ENCODE measurements around the gene EGLN2. TPM values are rescaled to one million over a fixed set of nuclear protein-coding genes. Genes with fewer than 3 reads are reported as not detected.

EGLN2 gene
- polyA plus RNA-seq, 1 of the 3 experiments (the other 2 are of a cell fraction) = 43.0 TPM

DNA sequence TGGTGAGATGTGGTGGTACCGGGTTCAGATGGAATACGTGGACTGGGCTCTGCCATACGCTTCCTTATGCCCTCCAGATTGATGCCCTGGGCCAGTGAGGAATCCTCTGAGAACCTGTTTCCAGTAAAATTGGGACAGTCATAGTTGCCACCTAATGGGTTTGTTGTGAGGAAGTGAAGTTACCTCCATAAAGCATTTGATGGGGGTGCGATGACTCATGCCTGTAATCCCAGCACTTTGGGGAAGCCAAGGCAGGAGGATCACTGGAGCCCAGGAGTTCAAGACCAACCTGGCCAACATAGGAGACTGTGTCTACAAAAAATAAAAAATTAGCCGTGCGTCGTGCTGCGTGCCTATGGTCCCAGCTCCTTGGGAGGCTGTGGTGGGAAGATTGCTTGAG is 43.2 kb upstream of the EGLN2 start:
- 93% methylated on average over 8 of the region's 8 CpGs for WGBS (ENCODE audit: low lambda C conversion rate)
- no peak overlapping the region for H2AFZ ChIP-seq (ENCODE audit: low read depth)
- H3K79me2 ChIP-seq (ENCODE audit: insufficient read depth) = peaks cover 84% of the 10 kb centered on the region
- H3K27ac ChIP-seq (ENCODE audit: low read depth in 2 of 2, low read length in 1 of 2) = no peak overlapping the region
- no peak for DNase-seq
- CTCF ChIA-PET = no interaction called here
- H3K4me1 ChIP-seq (ENCODE audit: control insufficient read depth in 1 of 2, insufficient read depth in 2 of 2, low read depth in 1 of 2, low read length in 1 of 2) = peaks cover 7 to 11% of the 10 kb centered on the region in 2 experiments; a peak in 2 of 4 replicates
- no peaks in the 10 kb centered on the region for H3K9me3 ChIP-seq
- H3F3A ChIP-seq (replicated peaks; ENCODE audit: insufficient read depth) = peaks cover 7% of the 10 kb centered on the region
- H3K27me3 ChIP-seq (ENCODE audit: insufficient read depth) = no peaks in the 10 kb centered on the region
- peaks cover 42% of the 10 kb centered on the region for H4K20me1 ChIP-seq (ENCODE audit: insufficient read depth)
- POLR2A ChIA-PET = interaction anchor here (0.7 kb wide), 1 partner anchor 71 kb away, joined by 6 read pairs; no protein-coding TSS in a partner anchor
- no peak overlapping the region for H3K4me3 ChIP-seq (ENCODE audit: low read depth in 2 of 2, low read length in 1 of 2)
- H3K9ac ChIP-seq = no peak overlapping the region
- H3K4me2 ChIP-seq = 0 out of 2 replicates have a peak overlapping the region, but pooled peaks have one; percentile 10
- peaks cover 22 to 43% of the 10 kb centered on the region in 2 experiments for H3K36me3 ChIP-seq (replicated peaks in 1 of 2; ENCODE audit: control insufficient read depth in 1 of 2, insufficient read depth in 2 of 2, low read length in 1 of 2)
- TF ChIP-seq, protein P1, sequence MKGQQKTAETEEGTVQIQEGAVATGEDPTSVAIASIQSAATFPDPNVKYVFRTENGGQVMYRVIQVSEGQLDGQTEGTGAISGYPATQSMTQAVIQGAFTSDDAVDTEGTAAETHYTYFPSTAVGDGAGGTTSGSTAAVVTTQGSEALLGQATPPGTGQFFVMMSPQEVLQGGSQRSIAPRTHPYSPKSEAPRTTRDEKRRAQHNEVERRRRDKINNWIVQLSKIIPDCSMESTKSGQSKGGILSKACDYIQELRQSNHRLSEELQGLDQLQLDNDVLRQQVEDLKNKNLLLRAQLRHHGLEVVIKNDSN (IDR thresholded peaks at IDR 0.05; ENCODE audit: borderline replicate concordance, low read depth) = no peak
- TF ChIP-seq CHD2 (IDR thresholded peaks at IDR 0.05; ENCODE audit: low read length, partially characterized antibody) (no peak), SMC3 (IDR thresholded peaks at IDR 0.05; ENCODE audit: low read depth, low read length) (no peak), EZH2phosphoT487 (IDR thresholded peaks at IDR 0.05; ENCODE audit: borderline replicate concordance, low read depth) (no peak), FOXJ3 (CRISPR knock-in tag; IDR thresholded peaks at IDR 0.05) (no peak), TAF1 (IDR thresholded peaks at IDR 0.05; ENCODE audit: borderline replicate concordance, low read depth, low read length) (no peak), YY1 (IDR thresholded peaks at IDR 0.05; ENCODE audit: low read depth) (no peak), NFIC (IDR thresholded peaks at IDR 0.05; ENCODE audit: borderline replicate concordance) (no peak), RCOR1 (IDR thresholded peaks at IDR 0.05; ENCODE audit: low read length) (no peak), TCF12 (IDR thresholded peaks at IDR 0.05) (no peak), RAD21 (IDR thresholded peaks at IDR 0.05; ENCODE audit: low read length) (no peak)
- TF ChIP-seq, protein P2, sequence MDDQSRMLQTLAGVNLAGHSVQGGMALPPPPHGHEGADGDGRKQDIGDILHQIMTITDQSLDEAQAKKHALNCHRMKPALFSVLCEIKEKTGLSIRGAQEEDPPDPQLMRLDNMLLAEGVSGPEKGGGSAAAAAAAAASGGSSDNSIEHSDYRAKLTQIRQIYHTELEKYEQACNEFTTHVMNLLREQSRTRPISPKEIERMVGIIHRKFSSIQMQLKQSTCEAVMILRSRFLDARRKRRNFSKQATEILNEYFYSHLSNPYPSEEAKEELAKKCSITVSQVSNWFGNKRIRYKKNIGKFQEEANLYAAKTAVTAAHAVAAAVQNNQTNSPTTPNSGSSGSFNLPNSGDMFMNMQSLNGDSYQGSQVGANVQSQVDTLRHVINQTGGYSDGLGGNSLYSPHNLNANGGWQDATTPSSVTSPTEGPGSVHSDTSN (IDR thresholded peaks at IDR 0.05) = no peak
- TF ChIP-seq, protein P3, sequence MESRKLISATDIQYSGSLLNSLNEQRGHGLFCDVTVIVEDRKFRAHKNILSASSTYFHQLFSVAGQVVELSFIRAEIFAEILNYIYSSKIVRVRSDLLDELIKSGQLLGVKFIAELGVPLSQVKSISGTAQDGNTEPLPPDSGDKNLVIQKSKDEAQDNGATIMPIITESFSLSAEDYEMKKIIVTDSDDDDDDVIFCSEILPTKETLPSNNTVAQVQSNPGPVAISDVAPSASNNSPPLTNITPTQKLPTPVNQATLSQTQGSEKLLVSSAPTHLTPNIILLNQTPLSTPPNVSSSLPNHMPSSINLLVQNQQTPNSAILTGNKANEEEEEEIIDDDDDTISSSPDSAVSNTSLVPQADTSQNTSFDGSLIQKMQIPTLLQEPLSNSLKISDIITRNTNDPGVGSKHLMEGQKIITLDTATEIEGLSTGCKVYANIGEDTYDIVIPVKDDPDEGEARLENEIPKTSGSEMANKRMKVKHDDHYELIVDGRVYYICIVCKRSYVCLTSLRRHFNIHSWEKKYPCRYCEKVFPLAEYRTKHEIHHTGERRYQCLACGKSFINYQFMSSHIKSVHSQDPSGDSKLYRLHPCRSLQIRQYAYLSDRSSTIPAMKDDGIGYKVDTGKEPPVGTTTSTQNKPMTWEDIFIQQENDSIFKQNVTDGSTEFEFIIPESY (IDR thresholded peaks at IDR 0.05; ENCODE audit: borderline replicate concordance, low read depth) = no peak
- H3K9me2 ChIP-seq = no peaks in the 10 kb centered on the region

DNA sequence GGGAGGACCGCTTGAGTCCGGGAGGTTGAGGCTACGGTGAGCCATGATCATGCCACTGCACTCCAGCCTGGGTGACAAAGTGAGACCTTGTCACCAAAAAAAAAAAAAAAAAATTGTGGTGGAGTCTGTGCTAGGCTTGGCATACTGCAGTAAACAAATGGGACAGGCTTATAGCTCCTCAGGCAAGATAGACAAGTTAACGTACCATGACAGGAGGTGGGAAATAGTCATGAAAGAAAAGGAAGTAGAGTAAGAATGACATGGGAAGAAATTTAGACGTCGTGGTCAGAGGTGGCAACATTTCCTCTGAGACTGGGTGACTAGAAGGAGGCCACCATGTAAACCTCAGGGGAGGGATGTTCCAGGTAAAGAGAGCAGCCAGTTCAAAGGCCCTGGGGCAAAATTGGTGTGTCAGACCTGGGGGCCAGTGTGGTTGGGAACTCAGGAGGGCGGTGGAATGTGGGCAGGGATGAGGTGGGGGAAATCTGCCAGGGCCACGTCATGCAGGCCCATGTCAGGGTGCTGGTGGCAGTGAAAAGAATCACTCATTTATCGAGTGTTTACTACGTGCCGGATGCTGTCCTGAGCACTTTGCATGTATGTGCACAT is 42.4 kb upstream of the EGLN2 start:
- WGBS (ENCODE audit: low lambda C conversion rate) = 93% methylated on average over 11 of the region's 11 CpGs
- H3K36me3 ChIP-seq (replicated peaks in 1 of 2; ENCODE audit: control insufficient read depth in 1 of 2, insufficient read depth in 2 of 2, low read length in 1 of 2) = peaks cover 26 to 43% of the 10 kb centered on the region in 2 experiments
- DNase-seq = no peak
- ChIA-PET POLR2A (interaction anchor here (0.7 to 2.4 kb wide), 2 partner anchors 21 to 72 kb away, joined by 6 to 7 read pairs; partner anchors contain the start of gene RAB4B), CTCF (no interaction called here)
- peaks cover 42% of the 10 kb centered on the region for H4K20me1 ChIP-seq (ENCODE audit: insufficient read depth)
- H3K4me1 ChIP-seq (ENCODE audit: control insufficient read depth in 1 of 2, insufficient read depth in 2 of 2, low read depth in 1 of 2, low read length in 1 of 2) = peaks cover 7 to 11% of the 10 kb centered on the region in 2 experiments; a peak in 2 of 4 replicates
- no peak overlapping the region for H3K4me3 ChIP-seq (ENCODE audit: low read depth in 2 of 2, low read length in 1 of 2)
- H2AFZ ChIP-seq (ENCODE audit: low read depth) = no peak overlapping the region
- H3K27ac ChIP-seq (ENCODE audit: low read depth in 2 of 2, low read length in 1 of 2) = no peak overlapping the region
- peaks cover 83% of the 10 kb centered on the region for H3K79me2 ChIP-seq (ENCODE audit: insufficient read depth)
- no peaks in the 10 kb centered on the region for H3K27me3 ChIP-seq (ENCODE audit: insufficient read depth)
- TF ChIP-seq TEAD4 (IDR thresholded peaks at IDR 0.05; ENCODE audit: borderline replicate concordance, insufficient read depth) (no peak), MEF2A (IDR thresholded peaks at IDR 0.05; ENCODE audit: borderline replicate concordance, low read depth) (no peak), FOSL2 (IDR thresholded peaks at IDR 0.05; ENCODE audit: borderline replicate concordance, low read depth) (no peak), YY1 (IDR thresholded peaks at IDR 0.05; ENCODE audit: low read depth) (no peak)
- no peak overlapping the region for H3K9ac ChIP-seq
- H3K9me3 ChIP-seq = no peaks in the 10 kb centered on the region
- no peaks in the 10 kb centered on the region for H3K9me2 ChIP-seq
- H3K4me2 ChIP-seq = no peak overlapping the region
- peaks cover 7% of the 10 kb centered on the region for H3F3A ChIP-seq (replicated peaks; ENCODE audit: insufficient read depth)
